NAMALWA (cell line): Measurements from ENCODE around the gene USP7.

Experiments
- DNase-seq: peaks from one replicate; pipeline ENCODE4 v3.0.0-alpha.2; 2015; ENCODE audit warnings: low spot score

USP7 gene

GRCh38 chr16:8900343-8900742 lies 63.4 kb downstream of the USP7 start:
- no peak for DNase-seq

DNA sequence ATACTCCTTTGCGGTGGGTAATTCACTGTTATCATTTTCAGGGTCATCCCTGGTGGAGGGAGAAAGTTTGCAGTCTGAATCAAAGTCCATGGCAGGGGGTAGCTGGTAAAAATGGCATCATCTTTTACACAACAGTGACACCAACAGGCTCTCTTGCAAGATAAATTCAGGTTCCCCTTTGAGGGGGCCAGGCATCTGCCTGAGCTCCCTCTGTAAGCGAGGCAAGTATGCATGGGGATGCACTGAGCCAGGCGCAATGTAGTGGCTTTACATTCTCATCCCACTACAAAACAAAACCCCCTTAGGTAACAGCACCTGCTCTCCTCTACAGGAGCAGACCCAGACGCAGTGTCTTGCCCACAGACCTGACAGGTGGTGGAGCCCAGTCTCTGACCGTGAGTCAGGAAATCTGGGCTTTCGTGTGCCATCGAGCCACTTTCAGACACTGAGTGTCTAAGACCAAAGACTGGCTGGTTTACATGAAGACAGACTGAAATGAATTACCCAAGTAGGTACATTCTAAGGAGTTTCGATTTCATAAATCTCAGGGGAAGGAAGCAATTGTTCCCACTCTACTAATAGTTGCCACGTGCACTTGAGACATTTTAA lies 63.9 kb downstream of the USP7 start:
- DNase-seq = no peak

GRCh38 chr16:8898660-8899318 lies 64.9 kb downstream of the USP7 start:
- DNase-seq = no peak

DNA sequence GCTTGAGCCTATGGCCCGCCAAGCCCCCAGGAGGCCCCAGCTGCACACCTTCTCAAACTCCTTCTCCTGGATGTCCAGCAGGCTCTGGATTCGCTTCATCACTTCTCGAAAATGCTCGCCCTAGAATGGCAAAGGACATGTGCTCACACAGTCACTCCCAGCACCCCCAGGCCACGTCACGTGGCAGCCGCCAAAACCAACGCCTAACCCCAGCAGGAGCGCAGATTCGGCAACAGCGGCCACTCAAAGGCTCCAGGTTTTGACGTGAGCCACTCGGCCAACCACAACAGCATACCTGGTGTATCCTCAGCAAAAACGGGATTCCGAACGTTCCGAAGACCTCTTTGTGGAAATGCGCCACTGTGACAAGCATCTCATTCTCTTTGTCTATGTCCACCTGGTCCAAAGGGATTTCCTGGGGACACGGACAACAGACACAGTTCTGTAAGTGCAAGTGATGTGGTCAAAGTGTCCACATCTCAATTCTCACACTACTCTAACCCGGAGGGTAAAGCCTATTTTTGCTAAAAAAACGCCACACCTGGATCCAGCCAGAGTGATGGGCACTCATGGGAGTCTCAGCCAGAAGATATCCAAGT lies 68.9 kb downstream of the USP7 start:
- no peak for DNase-seq

DNA sequence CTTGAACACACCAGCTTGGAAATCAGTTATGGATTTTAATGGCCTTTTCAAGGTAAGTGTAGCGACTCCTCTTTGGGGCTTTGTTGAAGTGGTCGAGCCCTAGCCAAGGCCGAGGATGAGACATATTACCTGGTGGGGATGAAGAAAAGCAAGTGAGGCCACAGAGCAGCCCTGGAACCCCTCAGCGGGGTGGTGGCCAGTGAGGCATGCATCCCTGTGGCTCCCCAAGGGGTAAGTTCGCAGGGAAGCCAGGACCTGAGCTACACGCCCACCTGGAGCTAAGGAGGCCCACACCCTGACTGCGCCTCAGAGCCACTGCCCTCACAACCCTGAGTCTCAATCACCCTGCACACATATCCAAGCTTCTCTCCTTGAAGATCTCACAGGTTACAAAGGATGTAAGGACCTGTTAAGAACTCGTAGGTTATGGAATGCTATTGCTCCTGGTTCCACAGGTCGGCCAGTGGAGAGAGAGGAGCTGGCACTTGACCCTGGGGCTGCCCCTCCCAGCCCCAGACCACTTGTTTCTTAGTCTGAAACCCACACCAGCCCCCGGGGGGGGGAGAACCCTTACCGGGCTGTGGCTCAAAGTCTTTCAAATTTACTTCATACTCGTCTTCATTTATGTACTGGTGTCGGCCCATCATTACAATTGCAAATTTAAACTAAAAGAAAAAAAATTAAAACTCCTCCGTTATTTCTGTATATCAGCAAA lies 69.6 kb downstream of the USP7 start:
- no peak for DNase-seq

DNA sequence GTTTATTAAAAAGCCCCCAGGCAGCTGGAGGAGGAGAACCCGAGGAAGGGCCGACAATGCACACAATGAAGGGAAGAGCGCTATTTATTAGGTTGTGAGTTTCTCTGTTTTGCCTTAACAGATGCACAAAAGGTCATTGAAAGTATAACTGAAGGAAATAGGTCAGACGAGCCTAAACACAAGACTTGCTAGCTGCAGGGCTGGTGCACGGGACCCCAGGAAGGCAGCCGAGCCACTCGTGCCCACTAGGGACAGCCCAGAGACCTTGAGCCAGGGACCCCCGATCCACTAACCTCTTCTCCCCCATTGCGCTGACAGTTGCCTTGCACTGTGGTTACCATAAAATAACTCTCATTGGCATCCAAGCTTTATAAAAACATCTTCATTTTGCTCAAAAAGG lies 70.3 kb downstream of the USP7 start:
- DNase-seq = no peak

- DNase-seq = no peak
Observed at GRCh38 chr16:8892101-8892575, 71.6 kb downstream of the USP7 start.

- no peak for DNase-seq
Observed at GRCh38 chr16:8890549-8890921, 73.2 kb downstream of the USP7 start.

DNA sequence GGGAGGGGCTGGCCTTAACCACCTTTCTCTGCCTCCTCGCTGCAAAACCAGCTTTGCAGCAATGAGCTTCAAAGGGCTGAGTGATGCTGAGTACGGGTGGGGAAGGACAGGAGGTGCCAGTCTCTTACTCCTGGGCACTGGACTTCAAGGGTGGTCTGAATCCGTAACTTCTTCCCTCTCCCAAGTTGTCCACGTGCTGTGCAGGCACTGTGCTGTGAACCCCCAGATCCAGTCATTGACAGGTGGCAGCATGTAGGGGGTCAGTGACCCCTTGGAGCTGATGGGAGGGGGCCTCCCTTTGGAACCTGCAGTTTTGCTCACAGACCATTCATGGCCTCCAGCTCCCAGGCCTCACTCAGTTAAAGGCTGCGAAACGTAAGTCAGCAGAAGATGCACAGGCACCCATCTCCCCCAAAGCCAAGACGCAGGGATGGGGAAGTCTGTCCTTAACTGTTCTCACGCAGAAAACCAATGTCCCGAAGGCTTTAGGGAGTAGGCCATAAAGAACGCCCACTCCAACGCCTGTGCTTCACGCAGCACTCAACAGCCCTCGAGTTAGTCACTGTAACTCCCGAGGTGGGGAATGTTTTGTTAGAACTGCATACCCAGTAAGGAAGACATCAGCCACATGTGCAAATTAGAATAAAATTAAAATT lies 73.7 kb downstream of the USP7 start:
- DNase-seq = no peak

- no peak for DNase-seq
Observed at GRCh38 chr16:8888951-8889892, 74.5 kb downstream of the USP7 start.

GRCh38 chr16:8887952-8888560 lies 75.7 kb downstream of the USP7 start:
- DNase-seq = no peak

GRCh38 chr16:8887431-8887765 lies 76.3 kb downstream of the USP7 start:
- no peak for DNase-seq

- DNase-seq = no peak
Observed at GRCh38 chr16:8886593-8887430, 76.9 kb downstream of the USP7 start.

- no peak for DNase-seq
Observed at GRCh38 chr16:8885674-8886592, 77.8 kb downstream of the USP7 start.

DNA sequence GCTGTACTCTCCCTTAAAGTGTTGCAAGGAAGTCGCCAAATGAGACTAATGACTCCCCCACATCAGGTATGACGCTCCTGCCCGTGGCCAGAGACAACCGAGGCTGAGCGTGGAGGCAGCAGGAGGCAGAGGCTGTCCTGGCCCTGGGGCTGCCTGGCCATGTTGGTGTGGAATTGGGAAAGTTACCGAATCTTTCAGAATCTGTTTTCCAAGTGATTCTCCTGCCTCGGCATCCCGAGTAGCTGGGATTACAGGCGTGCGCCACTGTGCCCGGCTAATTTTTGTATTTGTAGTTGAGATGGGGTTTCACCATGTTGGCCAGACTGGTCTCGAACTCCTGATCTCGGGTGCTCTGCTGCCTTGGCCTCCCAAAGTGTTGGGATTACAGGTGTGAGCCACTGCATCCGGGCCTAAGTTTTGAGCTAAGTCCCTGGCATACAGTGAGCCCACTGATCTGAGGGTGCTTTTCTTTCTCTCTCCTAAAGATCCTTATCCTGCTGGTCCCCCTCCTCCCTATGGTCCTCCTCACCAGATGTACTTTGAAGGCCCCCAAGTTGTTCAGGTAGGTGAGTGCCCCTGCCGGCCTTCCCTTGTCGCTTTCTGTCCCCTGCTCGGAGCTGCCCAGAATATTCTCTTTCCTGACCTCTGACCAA lies 80.9 kb downstream of the USP7 start:
- no peak for DNase-seq

DNA sequence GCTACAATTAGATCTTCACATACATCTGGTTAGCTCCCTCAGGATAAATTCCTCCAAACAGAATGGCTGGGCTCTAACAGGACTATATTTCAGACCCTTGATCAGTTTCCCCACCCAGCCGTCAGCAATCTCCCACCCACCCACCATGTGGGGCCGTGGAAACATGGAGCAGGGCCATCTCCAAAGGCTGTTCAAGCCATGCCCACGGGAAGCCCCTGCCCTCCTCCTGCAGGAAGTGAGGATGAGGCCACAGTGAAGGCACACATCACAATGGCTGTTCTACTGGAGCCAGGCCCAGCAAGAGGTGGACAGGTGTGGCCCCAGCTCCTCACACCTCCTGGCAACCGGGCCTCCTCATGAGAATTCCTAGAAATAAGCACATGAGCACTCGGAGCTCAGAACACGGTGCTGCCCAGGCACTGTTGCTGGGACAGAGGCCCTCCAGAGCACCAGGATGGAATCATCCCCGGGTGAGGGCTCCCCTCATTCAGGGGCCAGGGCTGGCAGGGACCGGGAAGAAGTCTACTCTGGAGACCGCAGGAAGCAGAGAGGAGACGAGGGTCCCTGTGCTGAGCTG lies 81.6 kb downstream of the USP7 start, which contains the start of gene LITAFD:
TSS of gene LITAFD (plus strand) at position 311 of the 577 bp plus-strand sequence. CDS start 2,005 bp downstream, outside the sequence.
- no peak for DNase-seq

DNA sequence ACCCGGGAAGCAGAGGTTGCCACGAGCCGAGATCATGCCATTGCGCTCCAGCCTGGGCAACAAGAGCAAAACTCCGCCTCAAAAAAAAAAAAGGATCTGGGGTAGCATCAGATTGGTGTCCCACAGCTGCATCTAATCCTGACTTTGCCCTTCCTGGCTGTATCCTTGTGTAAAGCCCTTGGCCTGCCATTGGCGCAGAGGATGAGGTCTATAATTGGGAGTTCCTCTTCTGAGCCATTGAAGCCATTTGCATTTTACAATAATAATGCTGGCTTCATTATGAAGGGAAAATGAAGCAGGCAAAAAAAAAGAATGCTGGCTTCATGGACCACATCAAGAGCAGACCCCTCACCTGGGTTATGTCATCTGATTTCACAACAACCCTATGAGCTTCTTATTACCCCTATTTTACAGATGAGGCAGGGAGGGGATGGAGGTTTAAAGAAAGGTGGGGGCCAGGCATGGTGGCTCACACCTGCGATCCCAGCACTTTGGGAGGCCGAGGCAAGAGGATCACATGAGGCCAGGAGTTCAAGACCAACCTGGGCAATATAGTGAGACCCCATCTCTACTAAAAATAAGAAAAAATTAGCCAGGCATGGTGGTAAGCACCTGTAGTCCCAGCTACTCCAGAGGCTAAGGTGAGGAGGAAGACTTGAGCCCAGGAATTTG lies 82.7 kb downstream of the USP7 start:
- DNase-seq = no peak
